HG02973 (cell line): ENCODE data around the gene COX5B.
A peak's percentile ranks its signal among the peaks of the same experiment; 100 is the strongest.

Source experiments
- ATAC-seq: cut with Tn5 transposase; IDR thresholded peaks from one replicate; pipeline ENCODE4 v1.9.1; 2021; ENCODE audit warnings: moderate library complexity; ENCODE audit not compliant: unreplicated experiment

The COX5B gene

DNA sequence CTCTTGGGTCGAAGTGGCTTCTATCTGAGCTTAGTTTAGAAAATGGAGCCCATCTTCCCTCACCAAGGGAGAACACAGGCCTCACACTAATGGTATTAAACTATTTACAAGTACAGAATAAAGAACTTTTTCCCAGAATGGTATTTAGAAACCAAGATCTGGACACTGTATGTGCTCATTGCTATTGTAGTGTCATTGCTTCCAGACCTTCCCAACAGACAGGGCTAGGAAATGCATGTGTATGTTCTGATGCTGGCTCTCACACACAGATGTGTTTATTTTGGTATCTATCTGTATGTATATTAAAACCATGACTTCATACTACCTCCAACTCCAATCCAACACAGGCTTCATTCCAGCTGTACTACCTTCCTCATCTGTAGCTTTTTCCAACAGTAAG lies 8.0 kb downstream of the COX5B start:
- no peak for ATAC-seq

DNA sequence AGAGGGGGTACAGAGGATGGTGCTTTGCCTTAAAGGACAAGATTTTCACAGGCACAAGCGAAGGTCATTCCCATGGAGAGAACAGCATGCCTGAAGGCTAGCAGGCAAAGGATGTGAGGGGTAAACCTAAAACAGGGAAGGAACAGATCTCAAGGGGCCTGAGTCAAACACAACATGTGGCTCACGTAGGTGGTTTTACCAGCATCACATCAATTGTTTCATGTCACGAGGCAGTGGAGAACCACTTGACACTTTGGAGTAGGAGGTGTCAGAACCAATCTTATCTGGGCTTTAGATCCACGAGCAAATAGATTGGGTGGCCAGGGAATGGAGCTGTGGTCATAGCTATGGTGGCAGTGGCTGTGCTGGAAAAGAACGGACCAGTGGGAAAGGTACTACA lies 8.4 kb downstream of the COX5B start:
- no peak for ATAC-seq

DNA sequence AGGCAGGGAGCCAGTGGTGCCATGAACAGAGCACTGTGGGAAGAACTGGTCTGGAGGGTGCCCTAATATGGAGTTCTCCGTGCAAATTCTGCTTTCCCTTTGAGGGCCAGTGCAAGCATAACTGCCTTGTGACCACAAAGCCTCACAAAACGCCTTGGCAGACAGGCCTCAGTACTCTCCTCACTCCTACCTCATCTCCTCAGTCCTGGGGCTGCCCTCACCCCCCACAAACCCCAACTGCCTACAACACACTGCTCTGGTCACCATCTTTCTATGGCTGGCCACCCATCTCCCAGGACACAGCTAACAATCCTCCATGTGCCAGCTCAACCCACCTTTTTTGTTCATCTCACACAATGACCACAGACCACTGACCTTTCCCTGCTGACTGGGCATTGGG lies 8.9 kb downstream of the COX5B start:
- ATAC-seq = no peak

DNA sequence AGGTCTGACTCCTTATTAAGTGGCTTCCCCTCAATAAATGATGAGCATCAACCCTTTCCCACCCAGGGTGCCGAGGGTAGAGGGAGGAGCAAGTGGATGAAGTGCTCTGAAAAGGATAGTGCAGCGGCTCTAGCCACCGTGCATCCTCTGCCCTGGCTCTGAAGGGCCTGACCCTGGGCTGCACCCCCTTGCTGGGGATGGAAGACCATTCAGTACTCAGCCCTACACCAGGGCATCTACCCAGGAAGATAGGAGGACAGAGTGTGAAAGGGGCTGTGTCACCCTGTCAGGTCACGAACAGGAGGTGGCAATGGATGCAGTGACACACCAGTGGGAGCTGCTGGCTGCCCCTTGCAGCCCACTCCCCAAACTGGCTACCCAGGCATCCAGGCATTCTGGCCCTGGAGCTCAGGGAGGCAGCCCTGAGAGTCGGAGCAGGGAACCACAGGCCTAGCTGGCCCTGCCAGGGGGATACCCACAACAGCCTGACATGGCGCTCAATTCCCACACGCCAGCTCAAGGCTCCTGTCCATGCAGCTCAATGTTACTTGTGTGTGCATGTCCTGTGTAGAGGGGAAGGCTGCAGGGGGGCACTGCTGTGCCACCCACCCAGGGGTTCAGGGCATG lies 10.4 kb downstream of the COX5B start:
- ATAC-seq = no peak

DNA sequence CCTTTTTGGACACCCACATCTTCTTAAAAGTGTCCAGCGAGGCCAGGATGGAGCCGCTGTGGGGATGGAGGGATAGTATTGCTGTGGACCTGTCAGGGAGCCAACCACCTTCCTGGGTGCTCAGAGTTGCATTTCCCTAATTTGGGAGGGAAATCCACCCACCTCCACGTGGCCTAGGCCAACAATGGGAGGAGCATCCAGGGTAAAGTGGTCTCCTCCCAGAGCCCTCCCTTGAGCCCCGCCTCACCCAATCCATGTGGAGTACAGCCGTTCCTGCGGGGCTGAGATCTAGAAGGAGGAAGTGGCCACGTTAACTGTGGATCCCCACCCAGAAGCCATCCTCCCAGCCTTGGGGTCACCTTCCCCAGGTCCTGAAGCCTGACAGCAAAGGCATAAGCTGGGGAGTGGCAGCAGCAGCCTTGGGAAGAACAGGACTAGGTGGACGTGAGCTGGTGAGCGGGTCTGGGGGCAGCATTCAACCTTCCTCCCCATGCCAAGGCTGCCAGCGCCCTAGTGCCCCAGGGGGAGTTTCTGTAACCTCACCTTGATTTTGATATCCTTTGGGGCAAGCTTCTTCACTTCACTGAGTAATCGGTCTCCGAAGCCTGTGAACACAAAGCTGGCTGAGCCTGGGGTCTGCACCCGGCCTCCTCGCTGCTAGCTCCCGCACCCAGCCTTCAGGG lies 11.2 kb downstream of the COX5B start:
- ATAC-seq = no peak

DNA sequence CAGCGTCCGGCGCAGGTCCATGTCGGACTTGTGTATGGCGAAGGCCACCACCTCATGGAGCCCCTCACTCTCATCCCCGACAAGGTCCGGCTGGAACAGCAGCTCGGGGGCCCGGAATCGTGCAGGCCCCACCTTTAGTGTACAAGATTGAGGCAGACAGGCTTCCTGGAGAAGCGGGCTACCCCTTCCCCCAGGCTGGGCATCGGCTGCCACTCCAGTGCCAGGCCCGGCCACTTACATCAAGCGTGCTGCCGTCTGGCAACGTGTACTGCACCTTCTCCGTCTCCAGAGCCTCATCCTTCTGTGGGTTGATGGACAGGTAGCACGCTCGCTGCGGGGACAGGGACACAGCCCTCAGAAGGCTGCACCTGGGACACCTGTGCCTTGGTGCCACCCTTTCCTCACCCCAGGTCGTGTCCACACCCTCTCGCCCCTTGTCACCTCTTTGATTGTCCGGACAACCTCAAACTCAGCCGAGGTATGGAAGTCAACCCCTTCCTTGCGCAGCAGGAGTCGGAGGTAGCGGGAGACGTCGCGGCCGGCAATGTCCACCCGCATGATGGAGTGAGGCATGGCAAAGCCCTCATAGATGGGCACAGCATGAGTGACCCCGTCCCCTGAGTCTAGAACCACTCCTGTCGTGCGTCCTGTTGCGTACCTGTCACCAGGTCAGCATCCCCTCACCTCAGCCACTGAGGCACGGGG lies 12.3 kb downstream of the COX5B start:
- ATAC-seq = no peak

DNA sequence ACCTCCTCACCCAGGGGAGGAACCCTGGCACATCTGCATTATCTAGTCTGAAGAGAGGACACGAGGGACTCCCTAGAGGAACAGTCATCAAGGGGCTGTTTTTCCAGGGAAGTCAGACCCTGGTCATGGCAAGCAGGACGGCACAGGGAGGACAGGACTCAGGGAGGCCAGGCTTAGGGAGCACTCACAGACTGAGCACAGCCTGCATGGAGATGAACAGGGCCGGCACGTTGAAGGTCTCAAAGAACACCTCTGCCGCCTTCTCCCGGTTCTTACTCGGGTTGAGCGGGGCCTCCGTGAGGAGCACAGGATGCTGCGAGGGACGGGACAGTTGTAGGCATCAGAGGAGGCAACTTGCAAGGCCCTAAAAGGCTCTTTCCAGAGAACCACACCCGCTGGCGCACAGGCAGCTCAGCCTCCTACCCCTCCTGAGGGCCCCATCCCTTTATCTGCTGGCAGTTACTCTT lies 12.9 kb downstream of the COX5B start:
- ATAC-seq = no peak

DNA sequence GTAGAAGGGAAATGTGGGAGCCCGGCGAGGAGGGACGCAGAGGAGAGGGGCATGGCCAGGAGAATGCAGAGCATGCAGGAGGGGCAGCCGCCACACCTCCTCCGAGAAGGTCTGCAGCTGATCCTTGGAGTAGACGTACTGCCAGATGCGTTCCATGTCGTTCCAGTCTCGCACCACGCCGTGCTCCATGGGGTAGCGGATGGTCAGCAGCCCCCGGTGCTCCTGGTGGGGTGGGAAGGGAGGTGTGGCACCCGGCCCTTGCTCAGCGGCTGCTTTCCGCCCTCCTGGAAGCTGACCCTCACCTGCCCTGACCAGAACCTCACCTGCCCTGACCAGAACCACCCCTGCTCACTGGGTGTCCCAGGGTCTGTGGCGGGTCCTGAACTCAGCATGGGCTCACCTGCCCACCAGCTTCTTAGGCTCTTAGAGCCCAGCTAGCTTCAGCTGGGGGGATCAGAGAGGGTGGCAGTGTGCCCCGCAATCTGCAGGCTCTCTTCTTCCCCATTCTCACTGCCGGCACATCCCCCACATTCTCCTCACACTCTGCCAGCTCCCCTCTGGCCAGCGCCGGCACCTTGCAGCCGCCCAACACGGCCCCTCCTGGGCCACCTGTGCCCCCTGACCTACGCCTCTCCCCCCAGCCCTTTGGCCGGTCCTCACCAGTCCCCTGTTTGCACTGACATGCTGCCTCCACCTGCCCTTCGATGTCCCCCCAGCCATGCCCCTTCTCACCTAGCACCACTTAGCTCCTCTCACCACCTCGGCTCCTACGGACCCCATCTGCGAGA lies 13.6 kb downstream of the COX5B start:
- ATAC-seq = no peak

DNA sequence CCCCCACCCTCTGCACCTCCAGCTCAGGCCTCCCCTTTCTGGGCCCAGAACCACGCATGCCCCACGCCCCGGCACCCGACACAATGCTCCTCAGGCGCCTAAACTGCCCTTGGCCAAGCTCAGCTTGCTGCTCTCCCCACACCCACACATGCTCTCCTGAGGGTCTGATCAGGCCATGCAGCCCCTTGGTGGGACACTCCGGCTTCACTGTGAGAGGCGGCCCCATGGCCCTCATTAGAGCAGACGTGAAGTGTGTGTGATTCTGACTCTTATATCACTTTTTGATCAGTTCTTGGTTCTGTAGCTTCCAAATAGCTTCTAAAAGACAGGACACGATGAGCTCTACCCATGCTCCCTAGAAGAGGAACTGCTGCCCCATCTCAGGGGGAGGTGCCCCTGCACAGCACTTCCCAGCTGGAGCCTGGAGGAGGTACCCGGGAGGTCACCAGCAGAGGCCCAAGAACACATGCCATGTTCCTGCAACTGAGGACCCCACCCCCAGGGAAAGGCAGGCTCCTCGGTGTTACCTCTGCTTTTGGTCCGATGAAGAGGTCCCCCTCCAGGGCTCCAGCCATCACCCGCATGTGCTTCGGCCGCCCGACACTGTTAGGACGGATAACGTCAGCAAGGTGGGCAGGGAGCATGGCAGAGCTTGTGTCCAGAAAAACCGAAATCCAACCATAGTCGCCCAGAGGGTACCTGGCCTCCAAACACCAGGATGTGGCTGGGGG lies 14.3 kb downstream of the COX5B start:
- no peak for ATAC-seq

DNA sequence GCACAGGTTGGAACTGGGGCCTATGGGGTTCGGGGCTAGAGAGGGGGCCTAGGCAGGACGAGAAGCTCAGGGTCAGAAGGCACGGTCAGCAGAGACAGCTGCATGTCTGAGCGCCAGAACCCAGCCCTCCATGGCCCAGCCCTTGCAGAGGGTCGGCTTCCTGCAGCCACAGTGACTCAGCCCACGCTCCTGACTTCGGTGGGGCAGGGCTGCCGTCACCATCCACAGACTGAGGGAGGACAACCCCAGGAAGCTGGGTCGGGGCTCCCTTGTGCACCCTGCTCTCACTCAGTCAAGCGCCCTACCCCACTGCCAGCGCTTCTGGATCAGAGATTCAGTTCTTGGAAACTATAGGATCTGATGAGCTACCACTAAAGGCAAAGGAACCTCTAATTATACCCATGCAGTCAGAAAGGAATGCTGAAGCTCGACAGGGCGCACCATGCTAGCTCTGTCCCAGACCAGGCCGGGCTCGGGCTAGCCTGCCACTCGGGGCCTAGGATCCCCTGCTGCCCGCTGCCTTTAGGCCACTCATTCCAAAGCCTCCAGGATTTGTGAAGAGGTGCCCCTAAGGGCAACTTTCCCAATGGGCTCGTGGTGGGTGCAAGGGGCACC lies 15.0 kb downstream of the COX5B start:
- no peak for ATAC-seq

DNA sequence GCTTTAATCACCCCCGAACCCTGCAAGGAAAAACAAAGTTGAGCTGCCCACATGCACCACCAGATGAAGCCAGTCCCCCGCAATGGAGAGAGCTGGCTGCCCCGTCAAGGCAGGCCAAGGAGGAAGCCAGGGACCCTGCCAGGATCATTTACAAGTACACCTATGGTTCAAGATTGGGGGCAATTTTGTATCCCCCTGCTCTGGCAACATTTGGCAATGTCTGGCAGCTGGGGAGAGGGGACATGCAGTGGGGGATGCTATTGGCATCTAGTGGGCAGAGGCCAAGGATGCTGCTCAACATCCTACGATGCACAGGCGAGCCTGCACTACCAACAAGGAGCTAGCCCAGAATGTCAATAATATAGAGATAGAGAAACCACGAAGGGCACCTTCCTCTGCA lies 16.1 kb downstream of the COX5B start:
- ATAC-seq = no peak

DNA sequence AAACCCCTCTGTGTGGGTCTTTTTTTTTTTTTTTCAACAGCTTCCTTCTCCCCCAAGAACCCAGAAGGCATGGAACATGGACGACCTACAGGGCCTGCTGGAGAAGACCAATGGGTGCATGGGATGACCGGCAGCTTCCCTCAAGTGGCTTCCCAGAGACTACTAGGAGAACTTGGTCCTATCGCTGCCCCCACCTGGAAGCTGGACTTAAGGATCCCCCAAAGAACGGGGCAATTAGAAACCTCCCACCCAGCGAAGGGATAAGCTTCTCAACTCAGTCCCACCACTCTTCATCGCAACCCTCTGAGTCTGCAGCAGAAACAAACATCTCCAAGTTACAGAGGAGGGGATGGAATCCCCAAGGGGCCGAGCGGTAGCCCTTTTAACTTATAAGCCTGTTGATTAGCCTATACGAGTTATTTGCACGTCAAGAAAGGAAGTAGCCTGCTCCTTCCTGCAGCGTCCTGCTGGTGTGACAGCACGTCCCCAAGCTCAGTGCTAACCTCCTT lies 16.6 kb downstream of the COX5B start:
- no peak for ATAC-seq

DNA sequence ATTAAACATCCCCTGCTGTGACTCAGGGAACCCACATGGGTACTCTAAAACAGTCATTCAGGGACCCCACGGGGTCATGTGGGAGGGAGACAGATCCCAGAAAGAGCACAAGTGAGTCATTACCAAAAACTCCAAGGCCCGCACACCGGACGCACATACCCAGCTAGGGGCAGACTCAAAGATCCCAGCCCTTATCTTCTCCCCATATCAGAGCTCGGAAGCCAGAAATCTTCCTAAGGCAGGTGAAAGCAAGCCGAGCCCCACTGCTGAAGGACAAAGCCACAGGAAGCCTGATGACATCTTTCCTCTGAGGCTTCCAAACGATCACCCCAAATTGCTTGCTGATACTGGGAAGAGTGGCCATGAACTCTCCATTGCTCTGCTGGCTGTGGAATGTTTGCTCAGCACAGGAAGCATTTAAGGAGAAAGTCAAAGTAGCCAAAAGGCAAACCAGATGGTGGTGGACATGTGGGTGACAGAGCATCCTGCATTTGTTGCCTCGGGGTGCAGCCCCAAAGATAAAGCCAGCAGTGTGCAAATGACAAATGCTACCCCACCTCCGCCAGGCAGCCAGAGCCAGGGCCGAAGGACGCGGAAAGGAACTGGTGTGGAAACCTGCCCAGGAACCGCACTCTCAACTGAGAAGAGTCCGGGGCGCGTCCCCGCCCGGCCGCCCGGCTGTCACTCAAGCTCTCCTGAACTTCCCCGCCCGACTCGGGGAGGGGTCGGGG lies 17.2 kb downstream of the COX5B start:
- ATAC-seq = peak; percentile 39

DNA sequence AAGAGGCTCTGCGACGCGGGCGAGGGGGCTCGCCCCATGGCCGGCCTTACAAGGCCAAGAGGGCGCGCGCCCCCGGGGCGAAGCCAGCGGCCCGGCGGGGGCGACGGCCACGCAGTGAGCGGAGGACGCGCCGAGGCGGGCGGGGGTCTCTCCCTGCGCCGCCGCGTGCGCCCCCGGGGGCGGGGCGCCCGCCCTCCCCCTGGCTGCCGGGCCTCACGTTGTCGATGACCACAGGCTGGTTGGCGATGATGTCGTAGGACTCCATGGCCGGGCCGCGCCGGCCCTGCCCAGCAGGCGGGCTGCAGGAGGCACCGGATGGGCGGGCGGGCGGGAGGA lies 17.7 kb downstream of the COX5B start:
- ATAC-seq = no peak

DNA sequence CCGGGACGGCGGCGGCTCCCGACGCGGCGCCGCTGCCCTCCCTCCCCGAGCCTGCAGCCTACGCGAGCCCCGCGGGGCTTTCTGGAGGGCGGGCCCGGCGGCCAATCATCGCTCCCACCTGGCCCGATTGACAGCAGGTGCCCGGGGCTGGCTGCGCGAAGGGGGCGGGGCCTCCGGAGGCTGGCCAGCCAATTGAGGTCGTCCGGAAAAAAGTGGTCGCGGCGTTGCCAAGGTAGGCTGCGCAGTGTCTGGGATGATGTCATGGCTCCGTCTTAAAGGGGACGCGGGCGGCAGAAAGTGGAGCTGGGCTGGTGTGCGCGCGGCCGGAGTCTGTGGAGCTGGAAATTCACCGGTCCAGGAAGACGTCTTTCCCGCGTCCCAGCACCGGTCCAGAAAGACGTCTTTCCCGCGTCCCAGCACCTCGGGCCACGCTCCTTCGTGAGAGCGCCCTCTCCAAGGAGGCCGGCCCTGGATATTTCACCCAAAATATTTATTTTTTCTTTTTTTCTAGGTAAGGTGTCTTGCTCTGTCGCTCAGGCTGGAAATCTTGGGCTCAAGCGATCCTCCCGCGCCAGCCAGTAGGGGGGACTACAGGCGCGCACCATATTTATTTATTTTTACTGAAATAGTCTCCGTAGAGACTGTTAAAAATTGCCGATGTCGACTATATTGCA lies 18.2 kb downstream of the COX5B start, which contains the start of gene ACTR1B:
Gene ACTR1B, minus strand, starts transcription at position 83 of the 674 bp plus-strand sequence. CDS start 154 bp downstream, outside the sequence.
- peak; percentile 74 for ATAC-seq

DNA sequence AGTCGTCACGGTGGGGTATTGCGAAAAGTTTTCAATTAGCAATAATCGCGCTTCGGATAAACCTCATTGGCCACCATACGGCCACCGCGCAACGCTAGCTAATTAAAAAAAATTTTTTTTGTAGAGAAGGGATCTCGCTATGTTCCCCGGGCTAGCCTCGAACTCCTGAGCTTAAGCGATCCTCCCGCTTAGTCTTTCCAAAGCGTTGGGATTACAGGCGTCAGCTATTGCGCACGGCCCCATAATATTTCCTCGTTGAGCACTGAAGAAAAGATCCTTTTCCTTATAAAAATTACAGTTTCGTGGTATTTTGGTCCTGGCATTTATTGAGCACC lies 18.7 kb downstream of the COX5B start:
- no peak for ATAC-seq

DNA sequence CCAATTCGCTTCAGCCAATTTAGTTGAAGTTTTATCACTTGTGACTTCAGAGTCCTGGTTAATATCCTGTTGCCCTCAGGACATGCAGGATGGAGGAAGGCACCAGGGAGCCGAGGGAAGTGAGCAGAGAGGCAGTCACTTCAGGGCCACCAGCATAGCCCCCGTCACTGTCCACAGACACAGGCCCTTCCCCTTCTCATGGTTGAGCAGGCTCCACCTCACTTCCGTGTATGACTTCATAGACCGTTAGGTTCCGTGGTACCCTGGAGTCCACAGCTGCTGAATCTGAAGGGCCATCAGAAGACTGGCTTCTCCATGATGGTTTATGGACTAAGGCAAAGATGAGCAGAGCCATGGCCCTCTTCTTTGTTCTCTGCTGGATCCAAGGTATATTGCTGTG lies 23.6 kb downstream of the COX5B start, which contains the start of gene C2orf92:
Gene C2orf92, plus strand, starts transcription at position 266 of the 400 bp plus-strand sequence. Its CDS starts 76 bp downstream, at position 342.
- no peak for ATAC-seq

DNA sequence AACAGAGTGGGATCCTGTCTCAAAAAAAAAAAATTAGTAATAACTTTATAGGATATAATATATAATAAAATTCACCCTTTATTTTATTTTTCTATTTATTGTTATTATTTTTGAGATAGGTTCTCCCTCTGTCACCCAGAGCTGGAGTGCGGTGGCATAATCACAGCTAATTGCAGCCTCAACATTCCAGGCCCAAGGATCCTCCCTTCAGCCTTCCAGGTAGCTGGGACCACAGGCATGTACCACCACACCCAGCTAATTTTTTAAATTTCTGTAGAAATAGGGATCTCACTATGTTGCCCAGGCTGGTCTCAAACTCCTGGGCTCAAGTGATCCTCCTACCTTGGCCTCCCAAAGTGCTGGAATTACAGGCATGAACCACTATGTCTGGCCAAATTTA lies 24.6 kb downstream of the COX5B start:
- no peak for ATAC-seq

DNA sequence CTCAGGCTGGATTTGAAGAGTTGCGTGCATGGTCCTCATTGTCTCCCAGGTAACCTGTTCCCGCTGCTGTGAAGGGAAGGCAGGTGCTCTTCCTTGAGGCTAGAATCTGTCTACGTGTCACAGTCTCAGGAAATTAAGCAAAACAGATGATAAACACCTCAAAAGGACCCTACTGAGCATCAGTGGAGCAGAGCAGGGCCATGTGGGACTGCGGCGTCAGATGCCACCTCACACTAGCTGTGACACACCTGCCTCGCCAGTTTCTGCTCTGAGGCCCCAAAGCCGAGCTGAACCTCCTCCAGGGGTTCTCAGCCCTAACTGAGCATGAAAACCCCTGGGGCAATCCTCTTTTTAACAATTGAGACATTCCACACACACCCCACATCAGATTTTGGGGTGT lies 25.7 kb downstream of the COX5B start:
- ATAC-seq = no peak
